HCT116 (cell line): ENCODE data around the gene TCF12. TPM values are rescaled to one million over a fixed set of nuclear protein-coding genes. Genes with fewer than 3 reads are reported as not detected.

Experiments
- ATAC-seq: fragments of 200-7000 bp; cut with Tn5 transposase; 2 replicates; pipeline ENCODE4 v1.9.1; 2020; ENCODE audit warnings: mild to moderate bottlenecking, moderate library complexity
- BruUV-seq: library from RNA; stranded (reverse); fragments of 400-500 nt; replicated peaks from 2 replicates; lab custom pipeline; 2021; lab: Mats Ljungman, UMichigan
- CTCF ChIA-PET: fragments of 300-600 bp; sonication (Branson Sonifier 250); formaldehyde crosslinking; loops from one replicate; lab custom pipeline; 2021; ENCODE audit warnings: antibody characterized with exemption; lab: Charles Lee
- POLR2A ChIA-PET: fragments of 300-600, 350-600 bp; sonication (Branson Sonifier 250); formaldehyde crosslinking; loops from one replicate; lab custom pipeline; 2021; ENCODE audit warnings: antibody characterized with exemption; lab: Charles Lee
- RAD21 ChIA-PET, 2 experiments: fragments of 300-600 bp; sonication (Branson Sonifier 250); formaldehyde crosslinking; loops; one replicate each; lab custom pipeline; 2023; ENCODE audit warnings: low total read pairs in 2 of 2; ENCODE audit not compliant: uncharacterized antibody in 2 of 2, unreplicated experiment in 2 of 2, low non-redundant PET in 1 of 2; lab: Charles Lee
- DNase-seq: peaks from one replicate; pipeline ENCODE4 v3.0.0-alpha.2; 2010; ENCODE audit warnings: low read depth, low spot score
- H2AFZ ChIP-seq: fragments of 200-600 bp; shearing (Covaris generic), sonication (generic); 2 replicates; pipeline ENCODE4 v1.6.1; 2017; ENCODE audit warnings: low read depth, mixed run types, mixed read lengths, antibody characterized with exemption, low read length; ENCODE audit not compliant: poor library complexity, severe bottlenecking
- H3K27ac ChIP-seq: 2 replicates; pipeline ENCODE4 v1.5.1; 2012; ENCODE audit warnings: low read depth, low read length
- H3K27me3 ChIP-seq: fragments of 200-600 bp; sonication (generic); 2 replicates; pipeline ENCODE4 v1.6.1; 2016; ENCODE audit warnings: mixed run types, low read length, mixed read lengths; ENCODE audit not compliant: insufficient read depth
- H3K36me3 ChIP-seq, 2 experiments: fragments of 200-500 bp in 1 of 2; fragments of 200-600 bp in 1 of 2; sonication (Bioruptor generic) in 1 of 2; sonication (generic) in 1 of 2; 2 replicates each; pipeline versions ENCODE4 v1.5.1 to v1.6.1; 2014 to 2016; ENCODE audit warnings: low read length in 2 of 2, inconsistent platforms in 1 of 2, mixed read lengths in 1 of 2, mixed run types in 1 of 2; ENCODE audit not compliant: insufficient read depth in 2 of 2, control insufficient read depth in 1 of 2
- H3K4me1 ChIP-seq, 2 experiments: fragments of 200-600 bp in 1 of 2; sonication (generic) in 1 of 2; 2 replicates each; pipeline versions ENCODE4 v1.5.1 to v1.6.1; 2012 to 2017; ENCODE audit warnings: low read length in 2 of 2, inconsistent platforms in 1 of 2, mild to moderate bottlenecking in 1 of 2, mixed read lengths in 1 of 2, mixed run types in 1 of 2, moderate library complexity in 1 of 2; ENCODE audit not compliant: insufficient read depth in 2 of 2, control insufficient read depth in 1 of 2
- H3K4me2 ChIP-seq: fragments of 200-600 bp; sonication (generic); 2 replicates; pipeline ENCODE4 v1.6.1; 2017; ENCODE audit warnings: mixed run types, low read length, mixed read lengths
- H3K4me3 ChIP-seq, 2 experiments: fragments of 200-600 bp in 1 of 2; sonication (generic) in 1 of 2; replicated peaks in 1 of 2; 2 replicates each; pipeline ENCODE4 v1.5.1; 2011 to 2016; ENCODE audit warnings: low read length in 2 of 2, control low read depth in 1 of 2, low read depth in 1 of 2, mild to moderate bottlenecking in 1 of 2, mixed read lengths in 1 of 2, mixed run types in 1 of 2
- H3K79me2 ChIP-seq: fragments of 200-600 bp; sonication (generic); 2 replicates; pipeline ENCODE4 v1.6.1; 2017; ENCODE audit warnings: mild to moderate bottlenecking, mixed run types, low read length, moderate library complexity, mixed read lengths; ENCODE audit not compliant: insufficient read depth
- H3K9ac ChIP-seq: fragments of 200-600 bp; sonication (generic); 2 replicates; pipeline ENCODE4 v1.6.1; 2016; ENCODE audit warnings: low read length, mixed read lengths
- H3K9me2 ChIP-seq: fragments of 200-600 bp; sonication (generic), shearing (Covaris generic); 2 replicates; pipeline ENCODE4 v1.6.1; 2017; ENCODE audit warnings: mixed run types, mild to moderate bottlenecking, moderate library complexity; ENCODE audit not compliant: insufficient read depth
- H3K9me3 ChIP-seq, 2 experiments: fragments of 200-500 bp in 1 of 2; fragments of 200-600 bp in 1 of 2; sonication (Bioruptor generic) in 1 of 2; sonication (generic) in 1 of 2; 2 replicates each; pipeline ENCODE4 v1.6.1; 2014 to 2017; ENCODE audit warnings: low read length in 2 of 2, mixed read lengths in 2 of 2, inconsistent platforms in 1 of 2, low read depth in 1 of 2, mild to moderate bottlenecking in 1 of 2, mixed run types in 1 of 2, moderate library complexity in 1 of 2; ENCODE audit not compliant: control insufficient read depth in 1 of 2, insufficient read depth in 1 of 2
- H4K20me1 ChIP-seq: fragments of 200-600 bp; sonication (generic), shearing (Covaris generic); 2 replicates; pipeline ENCODE4 v1.6.1; 2017; ENCODE audit warnings: mixed run types, mild to moderate bottlenecking, moderate library complexity; ENCODE audit not compliant: insufficient read depth
- ATF3 ChIP-seq: IDR thresholded peaks from 2 replicates; pipeline ENCODE4 v1.6.1; 2012
- CEBPB ChIP-seq: IDR thresholded peaks from 2 replicates; pipeline ENCODE4 v1.6.1; 2012; ENCODE audit warnings: low read depth
- EZH2 ChIP-seq: fragments of 200-600 bp; sonication (generic); IDR thresholded peaks from 2 replicates; pipeline ENCODE4 v1.6.1; 2017; ENCODE audit warnings: antibody characterized with exemption, mixed run types
- FOSL1 ChIP-seq: IDR thresholded peaks from 2 replicates; pipeline ENCODE4 v1.6.1; 2012; ENCODE audit warnings: low read depth
- JUND ChIP-seq: IDR thresholded peaks from 2 replicates; pipeline ENCODE4 v1.6.1; 2012
- MAX ChIP-seq: IDR thresholded peaks from 2 replicates; pipeline ENCODE4 v1.6.1; 2012
- POLR2A ChIP-seq: IDR thresholded peaks from 2 replicates; pipeline ENCODE4 v1.7.0; 2011; ENCODE audit warnings: borderline replicate concordance; ENCODE audit not compliant: insufficient read depth, insufficient read length; ENCODE audit errors: extremely low read depth
- POLR2AphosphoS5 ChIP-seq: IDR thresholded peaks from 2 replicates; pipeline ENCODE4 v1.6.1; 2011; ENCODE audit warnings: mild to moderate bottlenecking, low read depth, low read length, moderate library complexity
- REST ChIP-seq: IDR thresholded peaks from 2 replicates; pipeline ENCODE4 v1.6.1; 2012; ENCODE audit warnings: low read depth
- SIN3A ChIP-seq: IDR thresholded peaks from 2 replicates; pipeline ENCODE4 v1.6.1; 2012; ENCODE audit warnings: low read depth
- SP1 ChIP-seq: IDR thresholded peaks from 2 replicates; pipeline ENCODE4 v1.6.1; 2012; ENCODE audit warnings: low read depth
- SRF ChIP-seq: IDR thresholded peaks from 2 replicates; pipeline ENCODE4 v1.6.1; 2012; ENCODE audit warnings: low read depth
- YY1 ChIP-seq: IDR thresholded peaks from 2 replicates; pipeline ENCODE4 v1.6.1; 2011; ENCODE audit warnings: low read length, low read depth, moderate library complexity, mild to moderate bottlenecking; ENCODE audit not compliant: insufficient replicate concordance; ENCODE audit errors: extremely low read depth
- ZFX ChIP-seq: fragments of 450-650 bp; IDR thresholded peaks from 2 replicates; pipeline ENCODE4 v1.6.1; 2017
- ZNF274 ChIP-seq: fragments of 200-500 bp; sonication (Bioruptor generic); IDR thresholded peaks from 2 replicates; pipeline ENCODE4 v1.6.1; 2014; ENCODE audit warnings: mild to moderate bottlenecking, low read depth, low read length, inconsistent platforms
- intact Hi-C: fragments of 100-400 bp; cut with micrococcal nuclease; formaldehyde crosslinking; loops from 2 replicates; pipeline ENCODE4 v1.10.0; 2022
- total RNA-seq: library from RNA; stranded (reverse); gene quantifications from one replicate; pipeline ENCODE4 v1.2.1, GENCODE V29; 2021; ENCODE audit not compliant: unreplicated experiment

TCF12 gene
- total RNA-seq, 1 experiment from 2014 or later = 71.6 TPM

GRCh38 chr15:57085267-57085666 is 166.8 kb downstream of the TCF12 start:
- RAD21 ChIA-PET = no interaction called here
- no peaks in the 10 kb centered on the region for H3K9me2 ChIP-seq
- POLR2A ChIA-PET = no interaction called here

More at GRCh38 chr15:57085267-57085666, 166.8 kb downstream of the TCF12 start:
- intact Hi-C loops = no loop called here
- no peaks in the 10 kb centered on the region for H3K27me3 ChIP-seq
- no peak overlapping the region for H3K4me2 ChIP-seq
- no peak for DNase-seq
- CTCF ChIA-PET = no interaction called here
- ATAC-seq = no peak
- no peaks in the 10 kb centered on the region for H3K4me1 ChIP-seq
- no TSS peak for BruUV-seq
- H2AFZ ChIP-seq = no peak overlapping the region
- H3K79me2 ChIP-seq = peaks cover 20% of the 10 kb centered on the region
- no peak overlapping the region for H3K4me3 ChIP-seq
- no peak overlapping the region for H3K27ac ChIP-seq
- no peaks in the 10 kb centered on the region for H3K9me3 ChIP-seq
- TF ChIP-seq SP1 (no peak), POLR2AphosphoS5 (no peak), ZNF274 (no peak), EZH2 (no peak), MAX (no peak), SIN3A (no peak), YY1 (no peak), CEBPB (no peak), FOSL1 (no peak), POLR2A (no peak), SRF (no peak), REST (no peak), ATF3 (no peak), ZFX (no peak), JUND (no peak)
- H3K36me3 ChIP-seq = no peaks in the 10 kb centered on the region
- H4K20me1 ChIP-seq = peaks cover 4% of the 10 kb centered on the region; the same call in 1 of the 2 replicates
- H3K9ac ChIP-seq = no peak overlapping the region
